ENCODE data around the gene GPR107.

GRCh38 chr9:130139251-130139650 is 85.5 kb downstream of the GPR107 start:
- TF ChIP-seq, protein P1, sequence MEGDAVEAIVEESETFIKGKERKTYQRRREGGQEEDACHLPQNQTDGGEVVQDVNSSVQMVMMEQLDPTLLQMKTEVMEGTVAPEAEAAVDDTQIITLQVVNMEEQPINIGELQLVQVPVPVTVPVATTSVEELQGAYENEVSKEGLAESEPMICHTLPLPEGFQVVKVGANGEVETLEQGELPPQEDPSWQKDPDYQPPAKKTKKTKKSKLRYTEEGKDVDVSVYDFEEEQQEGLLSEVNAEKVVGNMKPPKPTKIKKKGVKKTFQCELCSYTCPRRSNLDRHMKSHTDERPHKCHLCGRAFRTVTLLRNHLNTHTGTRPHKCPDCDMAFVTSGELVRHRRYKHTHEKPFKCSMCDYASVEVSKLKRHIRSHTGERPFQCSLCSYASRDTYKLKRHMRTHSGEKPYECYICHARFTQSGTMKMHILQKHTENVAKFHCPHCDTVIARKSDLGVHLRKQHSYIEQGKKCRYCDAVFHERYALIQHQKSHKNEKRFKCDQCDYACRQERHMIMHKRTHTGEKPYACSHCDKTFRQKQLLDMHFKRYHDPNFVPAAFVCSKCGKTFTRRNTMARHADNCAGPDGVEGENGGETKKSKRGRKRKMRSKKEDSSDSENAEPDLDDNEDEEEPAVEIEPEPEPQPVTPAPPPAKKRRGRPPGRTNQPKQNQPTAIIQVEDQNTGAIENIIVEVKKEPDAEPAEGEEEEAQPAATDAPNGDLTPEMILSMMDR (IDR thresholded peaks at IDR 0.05), result no peak
- TF ChIP-seq NR2C2 (CRISPR knock-in tag; IDR thresholded peaks at IDR 0.05), result no peak
- no peak for TF ChIP-seq ESRRA (CRISPR knock-in tag; IDR thresholded peaks at IDR 0.05; ENCODE audit: borderline replicate concordance)
- TF ChIP-seq USF2 (CRISPR knock-in tag; IDR thresholded peaks at IDR 0.05), result no peak
- no peak for TF ChIP-seq SMAD3 (CRISPR knock-in tag; IDR thresholded peaks at IDR 0.05; ENCODE audit: borderline replicate concordance)

Data from WTC11 (cell line).